GM18519 (cell line): ENCODE measurements around the gene SLC38A8.

Experiments
- ATAC-seq: cut with Tn5 transposase; IDR thresholded peaks from one replicate; pipeline ENCODE4 v1.9.1; 2021; ENCODE audit warnings: mild to moderate bottlenecking, moderate library complexity; ENCODE audit not compliant: unreplicated experiment, low FRiP score

The SLC38A8 gene

GRCh38 chr16:83973077-83973476 is 69.5 kb downstream of the SLC38A8 start:
- no peak for ATAC-seq

GRCh38 chr16:83972256-83973008 is 70.2 kb downstream of the SLC38A8 start:
- ATAC-seq = no peak

DNA sequence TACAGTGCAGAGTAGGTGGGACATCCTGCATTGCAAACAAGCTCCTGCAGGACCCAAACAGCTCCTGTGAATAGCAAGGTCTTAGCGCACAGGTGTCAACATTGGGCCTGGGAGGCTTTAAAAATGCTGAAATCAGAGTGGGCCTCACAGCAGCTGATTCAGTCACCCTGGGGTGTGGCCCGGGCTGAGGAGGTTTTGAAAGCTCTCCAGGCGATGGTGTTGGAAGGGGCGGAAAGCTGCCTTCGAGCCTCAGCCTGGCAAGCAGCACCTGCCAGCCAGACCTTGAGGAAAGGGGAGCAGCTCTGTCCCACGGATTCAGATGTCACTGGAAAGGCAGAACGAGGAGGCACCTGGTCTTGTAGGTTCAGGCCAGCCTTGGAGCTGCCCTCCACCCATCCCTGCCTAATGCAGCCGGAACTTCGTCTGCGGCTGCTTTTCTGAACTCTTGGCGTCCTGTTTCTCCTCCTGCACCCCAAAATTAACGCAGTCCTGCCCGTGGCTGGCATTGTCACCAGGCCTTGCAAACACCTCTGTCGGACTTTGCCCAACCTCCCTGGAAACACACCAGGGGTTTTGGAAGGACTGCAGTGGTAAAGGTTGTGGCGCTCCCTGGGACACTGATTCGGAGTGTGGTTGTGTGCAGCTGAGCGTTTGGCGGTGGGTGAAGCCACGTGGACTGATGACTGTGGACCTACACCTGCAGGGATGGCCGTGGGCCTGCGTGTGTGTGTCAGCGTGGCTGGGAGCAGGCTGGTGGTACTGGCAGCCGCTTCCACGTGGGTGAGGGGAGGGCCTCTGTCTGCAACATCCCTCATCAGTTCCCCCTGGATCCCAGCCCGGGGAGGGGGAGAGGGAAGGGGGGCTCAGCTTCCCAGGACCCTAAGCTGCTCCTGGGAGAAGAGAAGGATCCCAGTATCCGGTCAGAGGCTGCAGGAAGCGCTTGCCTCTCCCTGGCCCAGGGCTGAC is 71.1 kb downstream of the SLC38A8 start:
- no peak for ATAC-seq

DNA sequence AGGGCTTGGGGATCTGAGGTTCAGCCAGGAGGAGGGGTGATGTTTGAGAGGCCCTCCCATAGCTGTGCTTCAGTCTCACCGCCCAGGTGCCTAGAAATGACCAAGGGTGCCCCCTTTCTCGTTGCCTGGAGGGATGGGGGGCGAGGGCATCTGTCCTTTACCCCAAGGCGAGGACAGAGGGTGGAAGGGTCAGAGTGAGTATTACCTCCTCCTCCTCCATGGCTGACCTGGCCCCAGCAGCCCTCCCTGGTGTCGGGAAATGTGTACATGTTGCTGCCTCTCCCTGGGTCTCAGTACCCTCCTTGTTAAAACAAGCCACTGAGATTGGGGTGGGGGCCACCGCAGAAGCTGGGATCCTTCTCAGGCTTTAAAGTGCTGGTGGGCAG is 72.2 kb downstream of the SLC38A8 start:
- no peak for ATAC-seq

- no peak for ATAC-seq
Observed at GRCh38 chr16:83969771-83970429, 72.7 kb downstream of the SLC38A8 start.

DNA sequence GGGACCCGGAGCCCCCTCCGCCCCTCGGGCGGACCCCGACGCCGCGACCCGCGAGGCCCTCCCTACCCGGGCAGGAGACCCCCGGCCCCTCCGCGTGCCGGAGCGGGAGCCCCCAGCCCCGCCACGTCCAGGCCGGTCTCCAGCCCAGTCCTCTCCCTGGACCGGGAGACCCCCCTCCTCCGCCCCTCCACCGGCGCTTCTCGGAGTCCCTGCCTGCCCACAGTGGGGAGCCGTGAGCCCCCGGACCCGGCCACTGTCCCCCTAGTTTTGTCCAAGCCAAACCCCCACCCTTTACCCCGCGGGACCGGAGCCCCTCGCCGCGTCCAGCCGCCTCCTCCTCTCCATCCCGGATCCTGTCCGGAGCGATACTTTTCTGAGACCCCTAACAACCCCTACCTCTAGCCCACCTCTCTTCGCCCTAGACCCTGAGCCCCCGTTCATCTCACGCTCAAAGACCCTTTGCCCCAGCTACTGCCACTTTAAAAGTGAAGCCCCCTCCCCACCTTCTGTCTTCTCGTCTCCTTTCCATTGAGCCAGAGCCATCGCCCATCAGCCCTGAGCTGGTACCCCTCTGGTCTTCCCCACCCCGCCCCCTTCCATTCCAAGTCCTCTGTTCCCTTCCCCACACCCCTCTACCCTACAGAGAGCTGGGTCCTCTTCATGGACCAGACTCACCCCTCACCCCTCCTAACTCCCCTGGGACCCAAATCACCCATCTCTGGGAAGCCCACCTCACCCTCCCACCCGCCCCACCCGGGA is 73.5 kb downstream of the SLC38A8 start:
- ATAC-seq = no peak

GRCh38 chr16:83968306-83968851 is 74.2 kb downstream of the SLC38A8 start:
- ATAC-seq = no peak

GRCh38 chr16:83967838-83968305 is 74.7 kb downstream of the SLC38A8 start, which contains the start of gene NECAB2:
Gene NECAB2 (plus strand): TSS chr16:83968244. CDS start chr16:83968649, 405 bp downstream.
- ATAC-seq = no peak

GRCh38 chr16:83967091-83967490 is 75.5 kb downstream of the SLC38A8 start:
- no peak for ATAC-seq

DNA sequence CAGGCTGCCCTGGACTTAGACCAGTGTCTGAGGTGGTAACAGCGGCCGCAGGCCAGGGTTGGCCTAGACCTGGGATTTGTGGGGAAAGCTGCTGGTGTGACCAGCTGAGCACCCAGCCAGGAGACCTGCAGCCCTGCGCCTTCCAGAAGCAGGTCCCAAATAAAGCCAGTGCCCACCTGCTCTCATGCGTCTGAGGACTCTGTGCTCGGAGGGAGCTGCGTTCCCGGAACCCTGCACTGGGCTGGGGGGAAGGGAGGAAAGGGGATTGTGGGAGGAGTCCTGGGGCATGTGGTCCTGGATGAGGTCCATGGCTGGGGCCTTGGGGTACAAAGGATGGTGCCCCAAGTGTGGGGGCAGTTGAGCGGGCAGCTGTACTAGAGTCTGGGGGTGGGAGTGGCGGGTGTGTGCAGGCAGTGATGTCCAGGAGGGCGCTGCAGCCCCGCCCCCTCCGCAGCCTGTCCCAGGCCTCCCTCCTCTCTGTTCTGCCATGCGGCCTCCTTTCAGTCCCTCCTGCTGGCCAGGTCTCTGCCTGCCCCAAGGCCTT is 76.4 kb downstream of the SLC38A8 start:
- no peak for ATAC-seq

DNA sequence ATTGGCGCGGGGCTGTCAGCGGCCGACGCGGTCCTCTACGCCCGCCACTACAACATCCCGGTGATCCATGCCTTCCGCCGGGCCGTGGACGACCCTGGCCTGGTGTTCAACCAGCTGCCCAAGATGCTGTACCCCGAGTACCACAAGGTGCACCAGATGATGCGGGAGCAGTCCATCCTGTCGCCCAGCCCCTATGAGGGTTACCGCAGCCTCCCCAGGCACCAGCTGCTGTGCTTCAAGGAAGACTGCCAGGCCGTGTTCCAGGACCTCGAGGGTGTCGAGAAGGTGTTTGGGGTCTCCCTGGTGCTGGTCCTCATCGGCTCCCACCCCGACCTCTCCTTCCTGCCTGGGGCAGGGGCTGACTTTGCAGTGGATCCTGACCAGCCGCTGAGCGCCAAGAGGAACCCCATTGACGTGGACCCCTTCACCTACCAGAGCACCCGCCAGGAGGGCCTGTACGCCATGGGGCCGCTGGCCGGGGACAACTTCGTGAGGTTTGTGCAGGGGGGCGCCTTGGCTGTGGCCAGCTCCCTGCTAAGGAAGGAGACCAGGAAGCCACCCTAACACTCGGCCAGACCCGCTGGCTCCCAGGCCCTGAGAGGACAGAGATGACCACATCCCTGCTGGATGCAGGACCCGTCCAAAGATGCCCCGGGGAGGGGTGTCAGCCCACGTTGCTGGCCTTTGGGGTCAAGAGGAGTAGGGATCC is 77.0 kb downstream of the SLC38A8 start:
- ATAC-seq = no peak

GRCh38 chr16:83964684-83965443 is 77.7 kb downstream of the SLC38A8 start:
- no peak for ATAC-seq

GRCh38 chr16:83963277-83964119 is 79.1 kb downstream of the SLC38A8 start:
- no peak for ATAC-seq

- no peak for ATAC-seq
Observed at GRCh38 chr16:83961591-83961990, 81.0 kb downstream of the SLC38A8 start.

GRCh38 chr16:83960521-83961249 is 81.9 kb downstream of the SLC38A8 start:
- ATAC-seq = no peak
